ENCODE results near the gene CIZ1. TPM values are rescaled to one million over a fixed set of nuclear protein-coding genes. Genes with fewer than 3 reads are reported as not detected.
A peak's percentile ranks its signal among the peaks of the same experiment; 100 is the strongest.

Gene CIZ1
- total and polyA plus RNA-seq, 2 of the 13 experiments (the other 11 are each of a cell fraction or from before 2014, with no cell fraction given): 30.6 to 50.3 TPM

DNA sequence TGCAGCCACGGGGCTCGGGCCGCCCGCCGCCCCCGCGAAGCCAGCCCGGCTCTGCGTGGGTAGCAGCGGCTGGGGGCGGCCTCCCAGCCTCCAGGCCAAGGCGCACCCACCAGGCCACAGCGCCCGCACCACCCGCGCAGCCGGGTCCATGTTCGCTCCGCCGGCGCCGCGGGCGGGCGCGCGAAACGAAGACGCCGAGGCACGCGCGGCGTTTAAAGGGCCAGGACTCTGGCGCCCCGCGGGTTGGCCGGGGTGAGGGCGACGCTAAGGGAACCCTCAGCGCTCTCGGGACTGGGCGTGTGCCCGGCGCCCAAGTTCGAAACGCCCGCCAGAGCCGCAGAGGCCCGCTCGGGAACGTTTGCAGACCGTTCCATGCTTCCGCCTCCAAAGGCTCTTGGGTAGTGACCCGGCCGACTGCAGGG lies 63.8 kb downstream of the CIZ1 start, which contains the start of gene PTGES2 (continued):
- TF ChIP-seq ZBTB38 (CRISPR knock-in tag; IDR thresholded peaks at IDR 0.05) (peak; percentile 34; the same call in 1 of the 2 replicates), NR1H2 (CRISPR knock-in tag; IDR thresholded peaks at IDR 0.05; ENCODE audit: borderline replicate concordance, low read depth) (no peak), ZNF547 (CRISPR knock-in tag; IDR thresholded peaks at IDR 0.05) (peak; percentile 86; the same call in 1 of the 2 replicates), PHF5A (CRISPR knock-in tag; IDR thresholded peaks at IDR 0.05; ENCODE audit: low read depth, unreplicated experiment) (peak; percentile 2), ZNF367 (CRISPR knock-in tag; IDR thresholded peaks at IDR 0.05; ENCODE audit: borderline replicate concordance) (peak; percentile 94; the same call in 1 of the 2 replicates), PAWR (CRISPR knock-in tag; IDR thresholded peaks at IDR 0.05; ENCODE audit: borderline replicate concordance) (no peak), STAG1 (CRISPR knock-in tag; IDR thresholded peaks at IDR 0.05) (no peak), POLR2A (IDR thresholded peaks at IDR 0.05; ENCODE audit: insufficient read depth in 1 of 2, low read depth in 2 of 2, low read length in 2 of 2) (peak in 1 of 2 experiments; percentile 60; a peak in 3 of 4 replicates), ZNF598 (CRISPR knock-in tag; IDR thresholded peaks at IDR 0.05; ENCODE audit: borderline replicate concordance) (0 out of 2 replicates have a peak, but pooled peaks have one; percentile 7), SALL1 (CRISPR knock-in tag; IDR thresholded peaks at IDR 0.05) (peak; percentile 36), ATF7-NPFF (CRISPR knock-in tag; IDR thresholded peaks at IDR 0.05; ENCODE audit: low read depth) (peak; percentile 55; the same call in 1 of the 2 replicates), FOXP1 (IDR thresholded peaks at IDR 0.05) (no peak), FOXP1 (CRISPR knock-in tag; IDR thresholded peaks at IDR 0.05) (no peak), TRIM24 (CRISPR knock-in tag; IDR thresholded peaks at IDR 0.05) (no peak)
- TF ChIP-seq, protein P1, sequence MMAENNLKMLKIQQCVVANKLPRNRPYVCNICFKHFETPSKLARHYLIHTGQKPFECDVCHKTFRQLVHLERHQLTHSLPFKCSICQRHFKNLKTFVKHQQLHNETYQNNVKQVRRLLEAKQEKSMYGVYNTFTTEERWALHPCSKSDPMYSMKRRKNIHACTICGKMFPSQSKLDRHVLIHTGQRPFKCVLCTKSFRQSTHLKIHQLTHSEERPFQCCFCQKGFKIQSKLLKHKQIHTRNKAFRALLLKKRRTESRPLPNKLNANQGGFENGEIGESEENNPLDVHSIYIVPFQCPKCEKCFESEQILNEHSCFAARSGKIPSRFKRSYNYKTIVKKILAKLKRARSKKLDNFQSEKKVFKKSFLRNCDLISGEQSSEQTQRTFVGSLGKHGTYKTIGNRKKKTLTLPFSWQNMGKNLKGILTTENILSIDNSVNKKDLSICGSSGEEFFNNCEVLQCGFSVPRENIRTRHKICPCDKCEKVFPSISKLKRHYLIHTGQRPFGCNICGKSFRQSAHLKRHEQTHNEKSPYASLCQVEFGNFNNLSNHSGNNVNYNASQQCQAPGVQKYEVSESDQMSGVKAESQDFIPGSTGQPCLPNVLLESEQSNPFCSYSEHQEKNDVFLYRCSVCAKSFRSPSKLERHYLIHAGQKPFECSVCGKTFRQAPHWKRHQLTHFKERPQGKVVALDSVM (CRISPR knock-in tag; IDR thresholded peaks at IDR 0.05): peak; percentile 28; the same call in 1 of the 2 replicates
- TF ChIP-seq, protein P2, sequence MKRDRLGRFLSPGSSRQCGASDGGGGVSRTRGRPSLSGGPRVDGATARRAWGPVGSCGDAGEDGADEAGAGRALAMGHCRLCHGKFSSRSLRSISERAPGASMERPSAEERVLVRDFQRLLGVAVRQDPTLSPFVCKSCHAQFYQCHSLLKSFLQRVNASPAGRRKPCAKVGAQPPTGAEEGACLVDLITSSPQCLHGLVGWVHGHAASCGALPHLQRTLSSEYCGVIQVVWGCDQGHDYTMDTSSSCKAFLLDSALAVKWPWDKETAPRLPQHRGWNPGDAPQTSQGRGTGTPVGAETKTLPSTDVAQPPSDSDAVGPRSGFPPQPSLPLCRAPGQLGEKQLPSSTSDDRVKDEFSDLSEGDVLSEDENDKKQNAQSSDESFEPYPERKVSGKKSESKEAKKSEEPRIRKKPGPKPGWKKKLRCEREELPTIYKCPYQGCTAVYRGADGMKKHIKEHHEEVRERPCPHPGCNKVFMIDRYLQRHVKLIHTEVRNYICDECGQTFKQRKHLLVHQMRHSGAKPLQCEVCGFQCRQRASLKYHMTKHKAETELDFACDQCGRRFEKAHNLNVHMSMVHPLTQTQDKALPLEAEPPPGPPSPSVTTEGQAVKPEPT (CRISPR knock-in tag; IDR thresholded peaks at IDR 0.05; ENCODE audit: low read depth): 0 out of 2 replicates have a peak, but pooled peaks have one; percentile 8
- TF ChIP-seq, protein P3, sequence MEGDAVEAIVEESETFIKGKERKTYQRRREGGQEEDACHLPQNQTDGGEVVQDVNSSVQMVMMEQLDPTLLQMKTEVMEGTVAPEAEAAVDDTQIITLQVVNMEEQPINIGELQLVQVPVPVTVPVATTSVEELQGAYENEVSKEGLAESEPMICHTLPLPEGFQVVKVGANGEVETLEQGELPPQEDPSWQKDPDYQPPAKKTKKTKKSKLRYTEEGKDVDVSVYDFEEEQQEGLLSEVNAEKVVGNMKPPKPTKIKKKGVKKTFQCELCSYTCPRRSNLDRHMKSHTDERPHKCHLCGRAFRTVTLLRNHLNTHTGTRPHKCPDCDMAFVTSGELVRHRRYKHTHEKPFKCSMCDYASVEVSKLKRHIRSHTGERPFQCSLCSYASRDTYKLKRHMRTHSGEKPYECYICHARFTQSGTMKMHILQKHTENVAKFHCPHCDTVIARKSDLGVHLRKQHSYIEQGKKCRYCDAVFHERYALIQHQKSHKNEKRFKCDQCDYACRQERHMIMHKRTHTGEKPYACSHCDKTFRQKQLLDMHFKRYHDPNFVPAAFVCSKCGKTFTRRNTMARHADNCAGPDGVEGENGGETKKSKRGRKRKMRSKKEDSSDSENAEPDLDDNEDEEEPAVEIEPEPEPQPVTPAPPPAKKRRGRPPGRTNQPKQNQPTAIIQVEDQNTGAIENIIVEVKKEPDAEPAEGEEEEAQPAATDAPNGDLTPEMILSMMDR (CRISPR knock-in tag; IDR thresholded peaks at IDR 0.05): no peak
- TF ChIP-seq, protein P4, sequence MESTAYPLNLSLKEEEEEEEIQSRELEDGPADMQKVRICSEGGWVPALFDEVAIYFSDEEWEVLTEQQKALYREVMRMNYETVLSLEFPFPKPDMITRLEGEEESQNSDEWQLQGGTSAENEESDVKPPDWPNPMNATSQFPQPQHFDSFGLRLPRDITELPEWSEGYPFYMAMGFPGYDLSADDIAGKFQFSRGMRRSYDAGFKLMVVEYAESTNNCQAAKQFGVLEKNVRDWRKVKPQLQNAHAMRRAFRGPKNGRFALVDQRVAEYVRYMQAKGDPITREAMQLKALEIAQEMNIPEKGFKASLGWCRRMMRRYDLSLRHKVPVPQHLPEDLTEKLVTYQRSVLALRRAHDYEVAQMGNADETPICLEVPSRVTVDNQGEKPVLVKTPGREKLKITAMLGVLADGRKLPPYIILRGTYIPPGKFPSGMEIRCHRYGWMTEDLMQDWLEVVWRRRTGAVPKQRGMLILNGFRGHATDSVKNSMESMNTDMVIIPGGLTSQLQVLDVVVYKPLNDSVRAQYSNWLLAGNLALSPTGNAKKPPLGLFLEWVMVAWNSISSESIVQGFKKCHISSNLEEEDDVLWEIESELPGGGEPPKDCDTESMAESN (CRISPR knock-in tag; conservative IDR thresholded peaks at IDR 0.05): peak; percentile 47; the same call in 1 of the 2 replicates
- TF ChIP-seq, protein P5, sequence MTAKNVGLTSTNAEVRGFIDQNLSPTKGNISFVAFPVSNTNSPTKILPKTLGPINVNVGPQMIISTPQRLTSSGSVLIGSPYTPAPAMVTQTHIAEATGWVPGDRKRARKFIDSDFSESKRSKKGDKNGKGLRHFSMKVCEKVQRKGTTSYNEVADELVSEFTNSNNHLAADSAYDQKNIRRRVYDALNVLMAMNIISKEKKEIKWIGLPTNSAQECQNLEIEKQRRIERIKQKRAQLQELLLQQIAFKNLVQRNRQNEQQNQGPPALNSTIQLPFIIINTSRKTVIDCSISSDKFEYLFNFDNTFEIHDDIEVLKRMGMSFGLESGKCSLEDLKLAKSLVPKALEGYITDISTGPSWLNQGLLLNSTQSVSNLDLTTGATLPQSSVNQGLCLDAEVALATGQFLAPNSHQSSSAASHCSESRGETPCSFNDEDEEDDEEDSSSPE (CRISPR knock-in tag; IDR thresholded peaks at IDR 0.05): peak; percentile 37; the same call in 1 of the 2 replicates
- TF ChIP-seq, protein P6, sequence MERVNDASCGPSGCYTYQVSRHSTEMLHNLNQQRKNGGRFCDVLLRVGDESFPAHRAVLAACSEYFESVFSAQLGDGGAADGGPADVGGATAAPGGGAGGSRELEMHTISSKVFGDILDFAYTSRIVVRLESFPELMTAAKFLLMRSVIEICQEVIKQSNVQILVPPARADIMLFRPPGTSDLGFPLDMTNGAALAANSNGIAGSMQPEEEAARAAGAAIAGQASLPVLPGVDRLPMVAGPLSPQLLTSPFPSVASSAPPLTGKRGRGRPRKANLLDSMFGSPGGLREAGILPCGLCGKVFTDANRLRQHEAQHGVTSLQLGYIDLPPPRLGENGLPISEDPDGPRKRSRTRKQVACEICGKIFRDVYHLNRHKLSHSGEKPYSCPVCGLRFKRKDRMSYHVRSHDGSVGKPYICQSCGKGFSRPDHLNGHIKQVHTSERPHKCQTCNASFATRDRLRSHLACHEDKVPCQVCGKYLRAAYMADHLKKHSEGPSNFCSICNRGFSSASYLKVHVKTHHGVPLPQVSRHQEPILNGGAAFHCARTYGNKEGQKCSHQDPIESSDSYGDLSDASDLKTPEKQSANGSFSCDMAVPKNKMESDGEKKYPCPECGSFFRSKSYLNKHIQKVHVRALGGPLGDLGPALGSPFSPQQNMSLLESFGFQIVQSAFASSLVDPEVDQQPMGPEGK (CRISPR knock-in tag; IDR thresholded peaks at IDR 0.05): peak; percentile 17

Data from HepG2 (cell line).